PFSK-1 (cell line): ENCODE measurements around the gene TARS2.

Experiments
- FOXP2 ChIP-seq: optimal IDR thresholded peaks from 2 replicates; pipeline ENCODE3; 2011; ENCODE audit warnings: borderline replicate concordance, control low read depth, inconsistent platforms; ENCODE audit not compliant: insufficient read depth; ENCODE audit errors: extremely low read length, extremely low read depth
- POLR2AphosphoS5 ChIP-seq: IDR thresholded peaks from 2 replicates; pipeline ENCODE4 v1.6.1; 2012; ENCODE audit warnings: low read depth, mild to moderate bottlenecking, control low read depth, low read length, moderate library complexity
- REST ChIP-seq, 2 experiments: IDR thresholded peaks; 2 replicates each; pipeline versions ENCODE4 v1.6.1 to v1.8.0; 2011 to 2012; ENCODE audit warnings: low read depth in 2 of 2, low read length in 2 of 2, control low read depth in 1 of 2, inconsistent platforms in 1 of 2, mild to moderate bottlenecking in 1 of 2, moderate library complexity in 1 of 2; ENCODE audit not compliant: insufficient read depth in 1 of 2
- SIN3A ChIP-seq: IDR thresholded peaks from 2 replicates; pipeline ENCODE4 v1.6.1; 2012; ENCODE audit warnings: mild to moderate bottlenecking, low read length, moderate library complexity, borderline replicate concordance; ENCODE audit not compliant: insufficient read depth
- TAF1 ChIP-seq: IDR thresholded peaks from 2 replicates; pipeline ENCODE4 v1.6.1; 2012; ENCODE audit warnings: low read length, control low read depth, borderline replicate concordance; ENCODE audit not compliant: insufficient read depth

Gene TARS2

GRCh38 chr1:150551051-150551783, 64.0 kb downstream of the TARS2 start:
- TF ChIP-seq SIN3A (no peak), TAF1 (no peak), FOXP2 (no peak), POLR2AphosphoS5 (no peak), REST (IDR thresholded peaks at IDR 0.05; ENCODE audit: insufficient read depth in 1 of 2, low read depth in 2 of 2, low read length in 2 of 2) (no peak)

- TF ChIP-seq POLR2AphosphoS5 (no peak), SIN3A (no peak), TAF1 (no peak), REST (IDR thresholded peaks at IDR 0.05; ENCODE audit: insufficient read depth in 1 of 2, low read depth in 2 of 2, low read length in 2 of 2) (no peak), FOXP2 (no peak)
Observed at GRCh38 chr1:150551784-150552127, 64.5 kb downstream of the TARS2 start.

GRCh38 chr1:150552128-150552910, 65.1 kb downstream of the TARS2 start:
- TF ChIP-seq FOXP2 (no peak), REST (IDR thresholded peaks at IDR 0.05; ENCODE audit: insufficient read depth in 1 of 2, low read depth in 2 of 2, low read length in 2 of 2) (peak; percentile 41 to 72; a peak in 2 of 4 replicates)

- TF ChIP-seq POLR2AphosphoS5 (no peak), REST (IDR thresholded peaks at IDR 0.05; ENCODE audit: insufficient read depth in 1 of 2, low read depth in 2 of 2, low read length in 2 of 2) (no peak), FOXP2 (no peak), SIN3A (no peak), TAF1 (no peak)
Observed at GRCh38 chr1:150552911-150553289, 65.7 kb downstream of the TARS2 start.
